ENCODE results near the gene GRM1.

DNA sequence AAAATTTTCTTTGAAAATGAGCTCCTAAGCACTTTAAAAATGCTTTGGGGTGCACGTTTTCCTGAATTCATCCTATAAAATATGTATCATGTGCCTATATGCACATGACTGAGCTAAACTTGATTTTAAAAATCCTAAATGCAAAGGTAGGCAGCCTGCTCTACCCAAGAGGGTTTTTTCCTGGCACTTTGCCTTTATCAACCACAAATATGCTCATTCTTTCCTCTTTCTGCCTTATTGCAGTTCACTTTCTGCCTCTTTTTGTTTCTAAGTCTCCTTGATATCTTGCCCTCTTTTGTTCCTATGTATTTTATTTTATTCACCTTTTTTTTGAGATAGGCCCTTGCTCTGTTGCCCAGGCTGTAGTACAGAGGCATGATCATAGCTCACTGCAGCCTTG lies 229.3 kb downstream of the GRM1 start:
- TF ChIP-seq, protein P1, sequence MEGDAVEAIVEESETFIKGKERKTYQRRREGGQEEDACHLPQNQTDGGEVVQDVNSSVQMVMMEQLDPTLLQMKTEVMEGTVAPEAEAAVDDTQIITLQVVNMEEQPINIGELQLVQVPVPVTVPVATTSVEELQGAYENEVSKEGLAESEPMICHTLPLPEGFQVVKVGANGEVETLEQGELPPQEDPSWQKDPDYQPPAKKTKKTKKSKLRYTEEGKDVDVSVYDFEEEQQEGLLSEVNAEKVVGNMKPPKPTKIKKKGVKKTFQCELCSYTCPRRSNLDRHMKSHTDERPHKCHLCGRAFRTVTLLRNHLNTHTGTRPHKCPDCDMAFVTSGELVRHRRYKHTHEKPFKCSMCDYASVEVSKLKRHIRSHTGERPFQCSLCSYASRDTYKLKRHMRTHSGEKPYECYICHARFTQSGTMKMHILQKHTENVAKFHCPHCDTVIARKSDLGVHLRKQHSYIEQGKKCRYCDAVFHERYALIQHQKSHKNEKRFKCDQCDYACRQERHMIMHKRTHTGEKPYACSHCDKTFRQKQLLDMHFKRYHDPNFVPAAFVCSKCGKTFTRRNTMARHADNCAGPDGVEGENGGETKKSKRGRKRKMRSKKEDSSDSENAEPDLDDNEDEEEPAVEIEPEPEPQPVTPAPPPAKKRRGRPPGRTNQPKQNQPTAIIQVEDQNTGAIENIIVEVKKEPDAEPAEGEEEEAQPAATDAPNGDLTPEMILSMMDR (IDR thresholded peaks at IDR 0.05) = no peak
- TF ChIP-seq EP300 (IDR thresholded peaks at IDR 0.05) (no peak), POLR2A (IDR thresholded peaks at IDR 0.05) (no peak)
